ENCODE results near the gene CPNE5. TPM values are rescaled to one million over a fixed set of nuclear protein-coding genes. Genes with fewer than 3 reads are reported as not detected.

Gene CPNE5
- total and polyA plus RNA-seq, 9 donors = 1.4 to 22.1 (median 6.2) TPM

DNA sequence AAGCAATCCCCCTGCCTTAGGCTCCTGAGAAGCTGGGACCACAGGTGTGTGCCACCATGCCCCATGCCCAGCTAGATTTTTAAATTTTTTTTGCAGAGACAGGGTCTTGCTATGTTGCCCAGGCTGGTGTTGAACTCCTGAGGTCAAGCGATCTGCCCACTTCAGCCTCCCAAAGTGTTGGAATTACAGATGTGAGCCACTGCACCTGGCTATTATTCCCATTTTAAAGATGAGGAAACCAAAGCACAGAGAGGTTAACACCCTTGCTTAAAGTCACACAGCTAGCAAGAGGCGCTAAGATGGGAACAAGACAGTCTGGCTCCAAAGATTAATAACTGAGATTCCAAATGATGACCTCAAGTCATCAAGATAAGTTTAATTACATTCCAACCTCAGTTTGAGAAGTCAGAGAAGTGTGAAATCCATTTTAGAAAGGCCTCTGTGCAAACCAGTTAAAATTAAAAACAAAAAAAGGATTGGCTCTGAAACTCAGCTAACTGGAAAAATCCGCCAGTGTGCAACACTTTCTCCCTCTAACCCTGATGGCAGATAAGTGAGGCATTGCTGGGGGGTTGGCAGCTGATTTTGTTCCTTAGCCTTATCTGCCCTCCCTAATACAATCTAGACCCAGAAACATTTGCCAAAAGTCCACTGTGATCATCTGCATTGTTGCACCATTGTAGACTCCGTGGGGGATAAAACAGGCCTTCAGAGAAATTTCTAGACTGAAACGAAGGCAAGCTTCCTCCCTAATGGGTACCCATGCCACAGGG is 55.5 kb downstream of the CPNE5 start:
- no peak overlapping the region for H3K27ac ChIP-seq
- intact Hi-C loops (cut with DNase I) = no loop called here
- no peak for TF ChIP-seq POLR2A (IDR thresholded peaks at IDR 0.05)
- TF ChIP-seq EP300 (IDR thresholded peaks at IDR 0.05) = no peak
- TF ChIP-seq CTCF (IDR thresholded peaks at IDR 0.05) = no peak
- no peaks in the 10 kb centered on the region for H3K36me3 ChIP-seq
- H3K27me3 ChIP-seq = no peaks in the 10 kb centered on the region
- no peak overlapping the region for H3K4me3 ChIP-seq
- H3K4me1 ChIP-seq (ENCODE audit: insufficient read depth) = no peaks in the 10 kb centered on the region
- no peak for DNase-seq
- WGBS, 3 donors = 62 to 75% (median 71%) methylated on average over 5 of the region's 5 CpGs
- H3K9me3 ChIP-seq = no peaks in the 10 kb centered on the region

DNA sequence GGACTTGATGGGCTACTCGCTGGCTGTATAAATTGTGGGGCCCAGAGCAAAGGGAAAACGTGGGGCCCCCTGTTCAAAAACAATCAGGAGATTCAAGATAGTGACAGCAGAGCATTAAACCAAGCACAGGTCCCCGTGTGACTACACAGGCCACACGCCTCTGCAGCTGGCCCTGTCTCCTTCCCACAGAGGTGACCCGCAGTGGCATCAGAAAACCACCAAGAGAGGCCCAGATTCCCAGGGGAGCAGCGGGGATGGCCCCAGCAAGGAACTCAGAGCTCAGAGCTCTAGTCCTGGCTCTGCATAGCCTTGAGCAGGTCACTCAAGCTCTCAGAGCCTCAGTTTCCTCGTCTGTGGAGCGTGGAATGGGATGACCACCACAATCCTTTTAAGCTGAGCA is 57.6 kb downstream of the CPNE5 start:
- DNase-seq = no peak
- intact Hi-C loops (cut with DNase I) = no loop called here
- Histone ChIP-seq H3K27me3 (no peaks in the 10 kb centered on the region), H3K27ac (no peak overlapping the region), H3K4me3 (no peak overlapping the region), H3K36me3 (no peaks in the 10 kb centered on the region), H3K4me1 (ENCODE audit: insufficient read depth) (no peaks in the 10 kb centered on the region), H3K9me3 (no peaks in the 10 kb centered on the region)
- TF ChIP-seq POLR2A (IDR thresholded peaks at IDR 0.05) (no peak), EP300 (IDR thresholded peaks at IDR 0.05) (no peak), CTCF (IDR thresholded peaks at IDR 0.05) (no peak)
- 86 to 92% (median 87%) methylated on average over 8 of the region's 8 CpGs for WGBS, 3 donors

- H3K4me3 ChIP-seq = no peak overlapping the region
- intact Hi-C loops (cut with DNase I) = no loop called here
- no peak for TF ChIP-seq EP300 (IDR thresholded peaks at IDR 0.05)
- no peak for TF ChIP-seq POLR2A (IDR thresholded peaks at IDR 0.05)
- no peak for TF ChIP-seq CTCF (IDR thresholded peaks at IDR 0.05)
- no peaks in the 10 kb centered on the region for H3K27me3 ChIP-seq
- no peaks in the 10 kb centered on the region for H3K4me1 ChIP-seq (ENCODE audit: insufficient read depth)
- WGBS, 3 donors = 49 to 65% (median 61%) methylated on average over 11 of the region's 11 CpGs
- no peaks in the 10 kb centered on the region for H3K36me3 ChIP-seq
- H3K27ac ChIP-seq = no peak overlapping the region
- no peaks in the 10 kb centered on the region for H3K9me3 ChIP-seq
- no peak for DNase-seq
These were observed 58.6 kb downstream of the CPNE5 start for GRCh38 chr6:36780442-36781177.

GRCh38 chr6:36779227-36779626 is 60.0 kb downstream of the CPNE5 start:
- Histone ChIP-seq H3K9me3 (no peaks in the 10 kb centered on the region), H3K27ac (no peak overlapping the region), H3K4me3 (no peak overlapping the region), H3K27me3 (no peaks in the 10 kb centered on the region), H3K36me3 (no peaks in the 10 kb centered on the region), H3K4me1 (ENCODE audit: insufficient read depth) (no peaks in the 10 kb centered on the region)
- intact Hi-C loops (cut with DNase I) = loop anchor here in 2 of 4 donors (5.0 to 10.0 kb wide), 2 partner anchors 53 to 236 kb away; no protein-coding TSS in a partner anchor
- DNase-seq = no peak
- TF ChIP-seq EP300 (IDR thresholded peaks at IDR 0.05) (no peak), POLR2A (IDR thresholded peaks at IDR 0.05) (no peak), CTCF (IDR thresholded peaks at IDR 0.05) (no peak)
- 90 to 96% (median 95%) methylated on average over 5 of the region's 5 CpGs for WGBS, 3 donors

Measured in ovary (tissue), 9 donors.